NCI-H748 treated with DMSO at 0.1 percent for 48 hours (cell line): Measurements from ENCODE around the gene SIGLEC1.

Experiments used
- DNase-seq: peaks from one replicate; lab custom pipeline; 2025; lab: John Stamatoyannopoulos, UW

Gene SIGLEC1

DNA sequence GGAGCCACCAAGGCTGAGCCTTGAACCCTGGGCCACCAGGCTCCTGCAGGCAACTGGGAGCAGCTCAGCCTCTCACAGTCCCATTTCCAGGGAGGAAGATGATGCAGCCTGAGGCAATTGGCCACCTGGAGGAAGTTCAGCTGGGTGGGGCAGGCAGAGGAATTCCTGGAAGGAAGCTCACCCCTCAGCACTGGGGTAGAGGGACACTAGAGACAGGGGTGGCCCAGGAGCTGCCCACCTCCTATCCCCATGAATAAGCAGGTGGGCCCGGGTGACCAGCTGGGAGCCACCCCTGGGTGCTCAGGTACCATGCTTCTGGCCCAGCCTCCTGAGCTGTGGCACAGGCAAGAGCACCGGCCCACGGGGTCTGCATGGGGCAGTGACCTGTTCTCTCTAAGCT, 16.5 kb upstream of the SIGLEC1 start:
- DNase-seq, result no peak

DNA sequence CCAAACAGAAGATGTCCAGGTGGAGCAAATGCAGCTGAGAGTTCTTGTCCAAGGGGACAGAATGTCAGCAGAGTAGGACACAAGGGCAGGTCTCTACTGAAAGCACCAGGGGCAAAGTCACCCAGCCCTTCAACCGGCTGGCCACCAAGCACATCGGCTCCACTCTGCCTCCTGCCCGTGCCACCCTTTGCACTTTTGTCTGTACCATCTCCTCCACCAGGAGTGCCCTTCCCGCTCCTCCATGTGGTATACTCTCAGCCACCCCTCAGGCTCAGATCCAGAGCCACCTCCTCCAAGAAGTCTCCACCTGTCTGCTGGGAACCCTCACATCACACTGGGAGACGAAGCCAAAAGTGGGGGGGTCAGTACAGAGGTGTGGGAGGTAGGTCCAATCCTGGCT, 16.0 kb upstream of the SIGLEC1 start:
- no peak for DNase-seq

DNA sequence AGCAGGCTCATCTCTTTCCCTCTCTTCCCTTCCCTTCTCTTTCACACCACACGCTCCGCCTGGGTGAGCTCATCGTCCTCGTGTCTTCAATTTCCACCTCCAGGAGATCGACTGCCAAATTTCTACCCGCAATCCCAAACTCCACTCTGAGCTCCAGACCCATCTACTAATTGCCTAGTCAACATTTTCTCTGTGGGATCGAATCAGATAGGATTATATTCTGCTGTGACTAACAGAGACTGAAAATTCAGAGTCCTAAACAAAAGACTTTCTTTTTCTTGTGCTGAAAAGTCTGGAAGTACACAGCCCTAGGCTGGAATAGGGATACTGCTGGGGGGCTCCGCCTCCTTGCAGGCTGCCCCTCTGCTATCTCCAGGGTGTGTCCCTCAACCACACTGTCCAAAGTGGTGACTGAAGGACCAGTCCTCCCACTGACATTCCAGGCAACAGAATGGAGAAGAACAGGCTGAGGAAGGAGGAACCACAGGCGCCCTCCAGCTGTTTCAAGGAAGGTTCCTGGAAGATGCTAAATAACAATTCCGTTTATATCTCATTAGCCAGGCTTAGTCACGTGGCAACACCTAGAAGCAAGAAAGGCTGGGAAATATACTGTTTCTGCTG, 15.1 kb upstream of the SIGLEC1 start:
- DNase-seq, result no peak

DNA sequence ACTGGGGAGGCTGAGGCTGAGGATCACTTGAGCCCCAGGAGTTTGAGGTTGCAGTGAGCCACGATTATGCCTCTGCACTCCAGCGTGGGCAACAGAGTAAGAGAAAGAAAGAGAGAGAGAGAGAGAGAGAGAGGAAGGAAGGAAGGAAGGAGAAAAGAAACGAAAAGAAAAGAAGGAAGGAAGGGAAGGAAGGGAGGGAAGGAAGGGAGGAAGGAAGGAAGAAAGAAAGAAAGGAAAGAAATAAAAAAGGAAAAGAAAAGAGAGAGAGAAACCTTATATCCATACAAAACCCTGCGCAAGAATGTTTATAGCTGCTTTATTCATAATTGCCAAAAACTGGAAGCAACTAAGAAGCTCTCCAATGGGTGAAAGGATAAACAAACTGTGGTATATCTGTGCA, 12.0 kb upstream of the SIGLEC1 start:
- no peak for DNase-seq

DNA sequence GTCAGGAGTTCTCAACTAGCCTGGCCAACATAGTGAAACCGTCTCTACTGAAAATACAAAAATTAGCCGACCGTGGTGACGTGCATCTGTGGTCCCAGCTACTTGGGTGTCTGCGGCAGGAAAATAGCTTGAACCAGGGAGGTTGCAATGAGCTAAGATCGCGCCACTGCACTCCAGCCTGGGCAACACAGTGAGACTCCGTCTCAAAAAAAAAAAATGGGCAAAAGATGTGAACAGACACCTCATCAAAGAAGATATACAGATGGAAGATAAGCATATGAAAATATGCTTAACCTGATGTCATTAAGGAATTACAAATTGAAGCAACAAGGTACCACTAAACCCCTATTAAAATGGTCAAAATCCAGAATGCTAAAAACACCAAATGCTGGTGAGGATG, 10.9 kb upstream of the SIGLEC1 start:
- DNase-seq, result no peak

DNA sequence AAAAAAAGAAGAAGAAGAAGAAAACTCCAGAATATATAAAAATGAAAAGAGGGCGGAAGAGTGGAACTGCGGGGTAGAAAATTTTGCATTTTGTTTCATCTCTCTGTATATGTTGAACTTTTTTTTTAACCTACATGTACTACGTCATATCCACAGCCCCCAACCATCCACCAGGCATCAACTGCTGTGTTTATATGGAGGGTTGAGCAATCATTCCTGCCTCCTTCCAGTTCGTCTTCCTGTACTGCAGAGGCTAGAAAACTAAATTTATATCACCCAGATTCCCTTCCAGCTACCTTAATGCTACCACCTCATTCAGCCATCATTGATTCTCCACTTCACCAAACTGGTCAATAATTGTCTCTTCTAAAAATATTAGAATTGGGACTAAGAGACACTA, 9.5 kb upstream of the SIGLEC1 start:
- DNase-seq, result no peak

DNA sequence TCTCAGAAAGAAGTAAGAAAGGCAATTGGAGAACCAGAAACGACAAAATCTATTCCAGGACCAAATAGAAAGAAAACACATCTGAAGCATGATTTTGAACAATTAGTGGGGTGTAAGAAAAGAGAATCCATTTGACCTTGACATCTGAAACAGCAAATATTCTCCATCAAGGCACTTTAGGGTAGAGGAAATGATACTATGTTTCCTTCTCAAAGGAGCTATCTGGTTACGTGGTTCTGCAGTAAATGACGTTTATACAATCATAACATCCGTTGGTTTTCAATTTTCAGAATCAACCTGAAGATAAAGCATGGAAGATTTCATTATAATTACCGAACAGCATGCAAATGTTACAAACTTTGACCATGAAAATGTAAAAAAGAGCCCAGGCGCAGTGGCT, 8.2 kb upstream of the SIGLEC1 start:
- no peak for DNase-seq

DNA sequence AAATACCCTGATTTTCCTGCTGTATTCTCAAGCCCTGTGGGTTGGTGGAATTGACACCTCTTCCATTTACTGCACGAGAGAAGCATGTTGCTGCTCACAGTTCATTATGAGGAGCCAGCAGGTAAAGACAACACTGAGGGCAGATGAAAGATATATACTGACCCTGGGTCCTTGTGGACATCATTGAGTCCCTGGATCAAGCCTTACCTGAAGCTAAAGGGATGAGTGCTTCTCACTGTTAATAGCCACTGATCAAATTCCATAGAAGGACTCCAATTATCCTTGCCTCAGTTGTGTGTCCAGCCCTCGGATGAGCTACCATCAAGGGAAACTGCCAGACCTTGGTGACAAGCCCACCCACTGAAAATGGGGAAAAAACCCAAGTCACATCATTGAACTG, 7.7 kb upstream of the SIGLEC1 start:
- no peak for DNase-seq

DNA sequence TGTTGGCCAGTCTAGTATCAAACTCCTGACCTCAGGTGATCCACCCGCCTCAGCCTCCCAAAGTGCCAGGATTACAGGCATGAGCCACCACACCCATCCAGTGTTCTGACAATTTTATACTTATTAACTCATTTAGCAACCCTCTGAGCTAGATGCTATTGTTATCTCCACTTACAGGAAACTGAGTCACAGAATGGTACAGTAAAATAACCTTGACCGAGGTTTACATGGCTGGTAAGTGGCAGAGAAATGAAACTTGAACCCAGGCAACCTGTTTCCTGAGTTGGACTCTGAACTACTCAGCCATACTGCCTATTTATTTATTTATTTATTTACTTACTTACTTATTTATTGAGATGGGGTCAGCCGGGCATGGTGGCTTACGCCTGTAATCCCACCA, 6.6 kb upstream of the SIGLEC1 start:
- no peak for DNase-seq

DNA sequence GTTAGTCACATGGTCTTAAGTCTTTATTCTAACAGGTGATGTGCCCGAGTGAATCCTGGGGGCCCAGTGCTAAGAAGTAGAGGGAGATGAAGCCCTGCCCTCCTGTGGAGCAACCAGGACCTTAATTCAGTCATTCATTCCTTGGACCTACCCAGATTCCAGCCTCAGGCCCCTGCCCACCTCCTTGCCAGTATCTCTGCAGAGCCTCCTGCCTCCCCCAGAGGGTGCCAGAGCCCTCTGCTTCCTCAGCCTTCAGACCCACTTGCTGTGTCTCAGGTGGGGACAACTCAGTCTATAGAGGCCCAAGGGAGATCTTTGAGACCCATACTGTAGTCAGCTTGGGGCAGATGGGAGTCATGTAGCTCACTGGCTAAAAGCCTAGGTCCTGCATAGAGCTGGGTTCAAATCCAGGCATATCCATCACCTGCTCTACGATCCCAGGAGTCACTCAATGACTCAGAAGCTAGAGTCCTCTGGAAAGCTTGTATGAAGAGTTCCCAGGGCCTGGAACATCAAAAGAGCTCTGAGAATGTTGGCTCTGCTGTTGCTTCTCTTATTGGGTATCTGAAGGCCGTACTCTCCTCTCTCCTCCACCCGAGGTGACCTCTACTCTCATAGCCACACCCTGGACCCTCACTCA, 3.9 kb upstream of the SIGLEC1 start:
- DNase-seq, result peak; percentile 71

DNA sequence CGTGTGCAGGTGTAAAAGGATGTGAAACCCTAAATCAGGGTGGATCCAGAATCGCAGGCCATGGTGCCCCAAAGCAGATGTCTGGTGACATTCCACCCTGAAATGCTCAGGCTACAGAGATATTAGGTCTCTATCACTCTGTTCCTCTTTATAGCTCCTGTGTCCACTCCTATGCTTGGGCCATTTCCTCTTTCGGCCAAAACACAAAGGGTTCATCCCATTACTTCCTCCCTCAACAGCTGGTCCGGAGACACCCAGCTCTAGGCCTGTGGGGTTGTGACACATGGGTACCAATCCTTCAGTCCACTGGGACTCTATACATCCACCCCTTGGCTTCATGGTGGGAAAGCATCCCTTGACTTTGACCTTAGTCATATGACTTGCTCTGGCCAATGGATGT, 1.7 kb upstream of the SIGLEC1 start:
- DNase-seq, result no peak

DNA sequence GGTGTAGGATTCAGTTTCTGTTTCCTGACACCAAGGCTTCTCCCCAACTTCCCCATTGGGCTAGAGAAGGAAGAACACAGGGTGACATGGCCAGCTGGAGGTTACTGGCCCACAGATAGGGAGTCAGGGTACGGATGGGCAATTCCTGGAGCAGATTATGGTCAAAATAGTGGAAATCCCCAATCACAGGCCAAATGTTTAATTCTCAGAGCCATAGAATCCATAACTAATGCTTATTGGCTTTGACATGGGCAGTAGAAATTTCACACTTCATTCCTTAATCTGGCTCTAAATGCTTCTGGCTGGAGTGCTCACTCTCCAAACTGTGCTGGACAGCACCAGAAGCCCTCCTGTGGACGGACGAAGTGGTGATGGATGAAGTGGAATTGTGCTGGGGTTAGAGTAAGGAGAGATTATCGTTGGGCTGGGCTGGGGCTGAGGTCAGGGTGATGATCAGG, 887 bp downstream of the SIGLEC1 start:
- DNase-seq, result no peak

DNA sequence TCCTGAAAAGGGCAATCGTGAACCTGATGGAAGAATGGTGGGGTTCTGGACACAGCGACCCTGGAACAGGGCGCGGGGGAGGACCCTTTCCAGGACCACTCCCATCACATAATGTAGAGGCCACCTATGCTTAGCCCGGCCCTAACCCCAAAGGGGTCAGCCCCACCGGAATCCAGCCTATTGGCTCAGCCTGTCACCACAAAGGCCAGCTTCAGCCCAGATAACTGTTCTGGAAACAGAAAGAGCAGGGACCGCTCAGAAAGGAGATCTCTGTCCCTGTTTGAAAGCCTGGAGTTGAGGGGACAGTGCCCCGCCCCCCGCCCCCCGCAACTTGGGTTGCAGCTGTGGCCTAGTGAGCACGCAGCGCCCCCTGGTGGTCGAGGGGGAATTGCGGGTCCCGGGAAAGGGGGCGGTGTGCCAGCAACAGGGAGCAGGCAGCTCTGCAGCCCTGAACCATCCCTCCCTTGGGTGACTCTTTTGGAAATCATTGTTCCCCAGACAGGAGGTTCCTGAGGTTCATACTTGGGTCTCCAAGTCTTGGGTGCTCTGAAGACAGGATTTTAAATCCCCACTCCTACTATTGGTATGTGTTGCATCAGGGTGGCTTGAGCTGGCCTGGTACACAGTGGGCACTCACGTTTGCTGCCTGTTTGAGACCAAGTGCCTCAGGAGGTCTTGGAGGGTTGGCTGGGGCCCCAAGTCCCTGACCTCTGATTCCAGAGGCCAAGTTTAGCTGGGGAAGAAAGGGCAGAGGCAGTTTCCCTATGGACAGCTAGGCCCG, 1.5 kb downstream of the SIGLEC1 start:
- peak; percentile 20 for DNase-seq

DNA sequence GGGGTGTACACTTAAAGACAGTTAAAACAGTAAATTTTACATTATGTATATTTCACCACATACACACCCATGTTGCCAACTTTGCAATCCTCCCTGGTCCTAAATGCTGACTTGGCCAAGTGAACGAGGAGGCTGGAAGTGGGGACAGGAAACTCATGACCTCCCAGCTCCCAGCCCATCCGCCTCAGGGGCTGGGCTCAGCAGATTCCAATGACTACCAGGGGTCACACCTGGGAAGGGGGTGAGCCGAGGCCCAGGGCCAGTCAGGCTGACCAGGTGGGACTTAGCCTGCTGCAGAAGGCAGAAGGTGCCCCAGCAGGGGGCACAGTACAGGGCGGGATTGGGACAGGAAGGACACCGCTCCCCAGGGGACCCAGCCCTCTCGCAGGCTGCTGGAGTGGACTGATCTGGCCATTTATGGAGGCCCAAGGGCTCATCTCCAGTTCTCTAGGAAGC, 2.4 kb downstream of the SIGLEC1 start:
- no peak for DNase-seq

DNA sequence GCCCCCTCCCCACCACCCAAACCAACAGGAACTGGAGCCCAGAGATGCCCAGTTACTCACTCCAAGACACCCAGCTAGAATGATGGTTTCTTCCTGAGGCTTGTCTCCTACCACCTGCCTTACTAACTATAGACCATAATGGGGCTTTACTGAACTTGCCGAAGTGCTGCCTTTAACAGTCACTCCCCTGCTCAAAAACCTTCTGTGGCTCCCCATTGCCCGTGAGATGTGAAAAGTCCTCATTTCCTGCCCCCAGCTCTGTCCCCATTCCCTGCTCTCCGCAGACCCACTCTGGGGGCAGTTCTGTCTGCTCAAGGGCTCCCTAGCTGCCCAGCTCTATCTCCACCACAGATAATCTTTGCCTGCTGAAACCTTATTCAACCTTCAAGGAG, 4.9 kb downstream of the SIGLEC1 start:
- DNase-seq, result no peak

DNA sequence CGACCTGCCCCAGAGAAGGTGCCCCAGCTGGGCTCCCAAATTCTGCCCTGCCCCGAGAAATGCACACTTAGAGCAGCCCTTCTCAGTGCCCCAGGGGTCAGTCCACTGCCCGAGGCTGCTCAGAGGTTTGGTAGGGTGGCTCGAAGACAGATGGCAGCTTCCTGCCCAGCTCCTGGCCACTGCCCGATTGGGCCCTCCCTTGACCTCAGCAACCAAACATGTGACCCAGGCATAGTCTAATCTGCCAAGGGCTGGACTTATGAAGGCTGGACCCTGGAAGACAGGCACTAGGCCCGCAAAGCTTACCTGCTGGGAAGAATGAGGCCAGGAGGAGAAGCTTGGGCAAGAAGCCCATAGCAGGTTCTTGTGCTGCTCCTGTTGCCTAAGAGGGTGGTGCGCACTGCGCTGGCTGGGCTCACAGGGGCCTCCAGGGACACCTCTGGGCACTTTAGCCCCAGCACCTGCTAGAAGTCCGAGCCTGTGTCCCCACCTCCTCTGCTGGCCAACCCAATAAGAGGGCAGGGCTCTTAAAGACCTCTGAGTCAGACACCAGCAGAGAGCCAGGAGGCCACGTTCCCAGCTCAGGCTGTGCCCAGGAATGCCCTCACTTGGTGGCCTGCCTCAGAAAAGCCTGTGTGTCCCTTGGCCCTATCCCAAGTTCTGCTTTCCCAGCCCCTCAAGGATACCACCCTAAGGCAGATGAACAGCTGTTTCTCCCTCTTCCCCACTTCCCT, 5.5 kb downstream of the SIGLEC1 start:
- DNase-seq, result no peak

DNA sequence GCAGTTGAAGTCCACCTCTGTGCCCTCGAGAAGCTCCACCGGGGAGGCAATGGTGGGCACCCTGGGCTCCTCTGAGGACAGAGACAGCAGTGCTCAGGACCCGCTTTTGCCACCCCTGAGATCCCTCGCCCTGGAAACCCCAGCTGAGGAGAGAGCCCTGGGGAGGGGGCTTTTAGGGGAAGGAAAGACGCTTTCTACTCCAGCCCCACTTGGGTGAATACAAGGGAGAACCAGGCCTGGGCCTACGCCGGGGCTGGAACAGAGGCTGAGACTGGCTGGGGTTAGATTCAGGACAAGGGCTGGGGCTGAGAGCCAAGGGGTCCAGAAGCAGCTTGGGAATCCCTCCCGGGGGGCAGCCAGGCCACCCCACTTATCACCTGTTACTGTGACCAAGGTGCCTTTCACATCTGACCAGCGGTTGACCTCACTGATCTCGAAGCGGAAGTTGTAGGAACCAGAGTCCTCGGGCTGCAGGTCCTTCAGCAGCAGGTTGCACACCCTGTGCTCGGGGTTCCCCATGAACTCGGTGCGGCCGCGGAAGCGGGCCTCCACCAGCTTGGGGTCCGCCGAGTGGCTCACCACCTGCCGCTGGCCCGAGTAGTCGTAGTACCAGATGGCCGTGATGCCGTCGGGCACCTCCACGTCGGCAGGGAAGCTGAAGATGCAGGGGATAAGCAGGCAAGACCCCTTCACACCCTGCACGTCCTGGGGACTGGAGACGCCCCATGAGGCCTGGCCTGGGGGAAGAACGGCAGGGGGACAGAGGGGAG, 6.2 kb downstream of the SIGLEC1 start:
- no peak for DNase-seq

DNA sequence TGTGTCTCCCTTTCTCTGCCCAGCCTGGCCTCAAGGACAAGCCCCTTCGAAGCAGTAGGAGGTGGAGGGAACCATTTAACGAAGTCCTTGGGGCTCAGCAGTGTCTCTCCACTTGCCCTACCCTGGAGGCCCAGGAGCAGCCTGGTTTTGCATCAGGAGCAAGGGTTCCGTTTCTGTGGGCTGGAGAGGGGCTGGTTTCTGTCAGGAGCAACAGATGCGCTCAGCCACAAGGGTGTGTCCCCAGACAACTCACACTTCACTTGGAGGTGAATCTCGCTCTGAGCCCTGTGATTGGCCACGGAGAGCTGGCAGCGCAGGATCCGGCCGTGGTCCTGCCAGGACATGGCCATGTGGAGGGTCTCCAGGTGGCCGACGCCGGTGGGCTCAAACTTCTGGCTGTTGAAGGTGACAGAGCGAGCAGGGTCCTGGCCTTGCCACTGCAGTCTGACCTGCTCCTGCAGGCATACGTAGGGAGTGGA, 6.9 kb downstream of the SIGLEC1 start:
- no peak for DNase-seq

DNA sequence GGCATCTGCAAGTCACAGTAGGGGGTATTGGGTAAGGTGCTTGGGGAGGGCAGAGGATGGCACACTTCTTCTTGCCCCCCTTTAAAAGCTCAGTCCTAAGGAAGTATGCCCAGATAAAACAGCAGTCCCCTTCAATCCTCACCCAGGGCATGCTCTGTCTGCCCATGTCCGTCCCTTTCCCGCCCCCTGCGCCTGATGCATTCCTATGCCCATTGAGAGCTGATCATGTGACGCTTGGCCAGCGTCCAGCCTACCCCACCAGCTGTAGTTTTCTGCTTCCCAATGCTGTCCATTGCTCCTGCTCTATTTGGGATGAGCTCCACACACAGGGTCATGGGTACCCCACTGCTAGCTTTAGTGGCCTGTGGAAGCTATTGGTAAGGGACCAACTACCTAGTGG, 8.3 kb downstream of the SIGLEC1 start:
- no peak for DNase-seq

DNA sequence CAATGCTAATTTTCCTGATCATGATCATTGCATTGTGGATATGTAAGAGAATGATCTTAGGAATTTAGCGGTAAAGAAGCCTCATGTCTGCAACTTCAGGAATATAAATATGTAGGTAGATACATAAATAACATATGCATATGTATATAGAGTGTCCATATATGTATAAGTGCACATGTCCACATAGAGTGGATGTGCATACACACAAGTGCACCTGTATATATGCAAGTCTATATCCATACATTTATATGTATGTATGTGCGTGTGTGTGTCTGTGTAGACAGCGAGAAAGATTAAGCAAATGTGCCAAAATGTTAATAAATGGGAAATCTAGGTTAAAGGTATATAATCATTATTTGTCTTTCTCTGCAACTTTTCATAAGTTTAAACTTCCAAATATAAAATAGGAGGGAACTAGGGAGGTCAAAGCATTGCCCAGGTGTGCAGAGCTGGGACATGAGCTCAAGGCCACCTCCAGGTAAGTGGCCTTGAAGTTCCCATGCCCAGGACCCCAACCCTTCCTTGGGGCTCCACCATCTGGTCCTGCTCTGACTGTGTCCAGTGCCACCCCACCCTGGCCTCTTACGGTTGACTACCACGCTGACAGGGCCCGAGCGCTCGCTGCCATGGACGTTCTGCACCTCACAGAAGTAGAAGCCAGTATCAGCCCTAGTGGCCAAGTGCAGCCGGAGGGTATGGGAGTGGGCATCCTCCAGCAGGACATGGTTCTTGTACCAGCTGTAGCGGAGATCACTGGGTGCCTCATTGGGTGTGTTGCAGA, 9.6 kb downstream of the SIGLEC1 start:
- no peak for DNase-seq
